Measurements from ENCODE around the gene L3MBTL4.
"Not testable (repeated sequence)": the region's sequence is repeated elsewhere in the genome, so short reads cannot be mapped to it uniquely, and the experiment has no call there.

L3MBTL4 gene

DNA sequence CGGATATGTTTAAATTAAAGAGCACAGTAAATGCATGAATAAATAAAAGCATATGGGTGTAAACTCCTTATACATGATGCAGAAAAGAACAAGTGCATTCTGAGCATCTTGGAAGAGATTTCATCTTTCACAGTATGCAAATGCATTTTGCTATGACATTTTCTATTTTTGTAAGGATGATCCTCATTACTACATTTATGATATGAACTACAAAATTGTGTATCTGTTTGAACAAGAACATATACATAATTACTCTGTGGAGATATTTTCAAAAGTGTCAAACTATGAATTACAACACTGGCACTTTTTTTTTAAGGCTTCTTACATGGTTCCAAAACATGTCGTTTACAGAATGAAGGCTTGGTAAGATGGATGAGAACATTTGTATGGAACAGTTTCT lies 335.3 kb downstream of the L3MBTL4 start:
- DNase-seq = no peak

DNA sequence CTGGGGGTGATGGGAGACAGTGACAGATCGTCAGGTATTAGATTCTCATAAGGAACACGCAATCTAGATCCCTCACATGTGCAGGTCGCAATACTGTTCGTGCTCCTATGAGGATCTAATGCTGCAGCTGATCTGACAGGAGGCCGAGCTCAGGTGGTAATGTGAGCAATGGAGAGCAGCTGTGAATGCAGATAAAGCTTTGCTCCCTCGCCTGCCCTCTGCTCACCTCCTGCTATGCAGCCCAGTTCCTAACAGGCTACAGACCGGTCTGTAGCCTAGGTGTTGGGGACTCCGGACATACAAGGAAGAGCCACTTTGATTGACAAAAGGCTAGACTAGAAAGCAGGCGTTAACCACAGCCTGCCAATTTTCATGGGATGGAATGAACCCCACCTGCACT lies 335.8 kb downstream of the L3MBTL4 start:
- DNase-seq = no peak

DNA sequence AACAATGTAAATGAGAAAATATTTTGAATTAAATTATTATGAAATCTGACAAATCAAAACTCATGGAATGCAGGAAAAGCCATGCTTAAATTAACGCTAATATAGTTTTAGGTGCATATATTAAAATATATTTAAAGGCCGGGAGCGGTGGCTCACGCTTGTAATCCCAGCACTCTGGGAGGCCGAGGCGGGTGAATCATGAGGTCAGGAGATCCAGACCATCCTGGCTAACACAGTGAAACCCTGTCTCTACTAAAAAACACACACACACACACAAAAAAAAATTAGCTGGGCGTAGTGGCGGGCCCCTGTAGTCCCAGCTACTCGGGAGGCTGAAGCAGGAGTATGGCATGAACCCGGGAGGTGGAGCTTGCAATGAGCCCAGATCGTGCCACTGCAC lies 342.3 kb downstream of the L3MBTL4 start:
- not testable (repeated sequence) for DNase-seq

DNA sequence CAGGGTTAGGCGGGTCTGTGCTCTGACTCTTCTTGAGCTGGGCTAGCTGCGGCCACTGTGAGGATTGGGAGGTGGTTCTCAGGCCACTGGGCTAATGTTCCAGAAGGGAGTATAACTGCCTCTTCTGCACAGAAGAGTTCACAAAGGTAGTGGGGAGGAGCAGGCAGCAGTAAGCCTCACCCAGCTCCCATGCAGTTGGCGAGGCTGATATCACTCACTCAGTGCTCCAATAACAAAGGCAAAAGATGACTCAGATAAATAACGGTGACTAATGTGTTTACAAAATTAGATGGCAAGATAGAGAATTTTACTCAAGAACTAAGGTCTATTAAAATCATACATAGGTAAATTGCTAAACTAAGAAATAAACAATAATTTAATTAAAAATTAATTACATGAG lies 345.2 kb downstream of the L3MBTL4 start:
- no peak for DNase-seq

- DNase-seq = no peak
These were observed 345.6 kb downstream of the L3MBTL4 start for GRCh38 chr18:6069103-6069502.

DNA sequence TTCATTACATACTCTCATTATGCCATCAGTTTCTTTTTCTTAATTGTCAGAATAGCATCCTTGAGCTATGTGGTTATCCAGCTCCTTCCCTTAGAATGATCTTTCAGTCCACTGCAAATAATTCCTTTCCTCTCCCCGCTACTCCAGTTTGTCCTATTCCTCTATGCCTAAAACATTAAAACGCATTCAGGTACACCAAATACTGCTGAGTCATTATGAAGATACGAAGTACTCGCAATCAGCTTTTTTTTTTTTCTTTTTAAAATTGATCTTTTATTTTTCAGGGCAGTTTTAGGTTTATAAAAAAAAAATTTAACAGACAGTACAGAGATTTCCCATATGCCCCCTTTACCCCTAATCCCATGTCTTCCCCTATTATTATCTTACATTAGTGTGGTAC lies 354.6 kb downstream of the L3MBTL4 start:
- no peak for DNase-seq

DNA sequence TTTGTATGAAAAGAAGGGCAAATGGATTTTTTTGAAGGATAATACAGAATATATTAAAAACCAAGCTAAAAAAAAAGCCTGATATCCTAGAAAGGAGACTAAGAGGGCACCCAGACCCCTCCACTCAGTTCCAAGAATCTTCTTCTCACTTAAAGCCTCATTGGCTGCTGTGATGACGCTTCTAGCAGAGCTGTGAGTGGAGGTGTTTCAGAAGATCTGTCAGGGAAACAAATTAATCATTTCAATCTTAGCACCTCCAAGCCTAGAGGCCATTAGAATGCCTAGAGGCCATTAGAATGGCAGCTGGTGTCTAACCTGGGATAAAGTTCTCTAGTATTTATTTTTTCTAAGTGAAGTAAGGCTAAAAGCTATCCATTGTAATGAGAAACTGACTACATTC lies 355.2 kb downstream of the L3MBTL4 start:
- DNase-seq = no peak

GRCh38 chr18:6058941-6059340 lies 355.8 kb downstream of the L3MBTL4 start:
- no peak for DNase-seq

GRCh38 chr18:6057604-6058003 lies 357.1 kb downstream of the L3MBTL4 start:
- DNase-seq = no peak

DNA sequence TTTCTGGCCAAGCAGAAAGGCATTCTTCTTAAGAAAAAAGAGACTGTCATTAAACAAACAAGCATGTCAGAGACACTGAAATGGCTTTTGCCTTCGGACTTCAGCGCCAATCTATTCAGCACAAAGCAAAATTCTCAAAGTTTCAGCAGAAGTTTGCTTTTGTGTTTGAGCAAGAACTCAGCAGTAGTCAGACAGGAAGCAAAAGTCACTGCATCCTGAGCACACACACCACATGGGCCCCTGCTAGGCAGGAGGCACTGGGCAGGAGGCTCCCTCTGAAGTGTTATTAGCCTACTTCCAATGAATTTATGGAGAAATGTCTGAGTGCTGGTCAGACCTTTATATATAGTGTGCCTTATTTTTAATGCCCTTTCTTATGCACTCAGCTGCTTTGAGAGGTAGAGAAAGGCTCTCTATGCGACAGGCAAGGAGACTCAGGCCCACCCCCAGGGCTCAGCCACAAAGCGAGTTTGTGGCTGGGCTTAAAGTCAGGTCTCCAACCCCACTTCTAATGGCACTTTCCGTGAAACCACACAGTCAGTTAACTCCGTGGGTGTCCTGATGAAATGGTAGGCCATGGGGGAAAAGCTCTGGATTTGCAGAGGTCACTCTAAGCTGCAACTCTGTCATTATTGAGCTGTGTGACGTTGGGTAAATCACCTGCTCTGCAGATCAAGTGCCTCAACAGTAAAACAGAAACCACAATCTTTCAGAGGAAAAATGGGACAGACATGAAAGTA lies 358.4 kb downstream of the L3MBTL4 start:
- no peak for DNase-seq

- DNase-seq = no peak
These were observed 359.0 kb downstream of the L3MBTL4 start for GRCh38 chr18:6055711-6056110.

DNA sequence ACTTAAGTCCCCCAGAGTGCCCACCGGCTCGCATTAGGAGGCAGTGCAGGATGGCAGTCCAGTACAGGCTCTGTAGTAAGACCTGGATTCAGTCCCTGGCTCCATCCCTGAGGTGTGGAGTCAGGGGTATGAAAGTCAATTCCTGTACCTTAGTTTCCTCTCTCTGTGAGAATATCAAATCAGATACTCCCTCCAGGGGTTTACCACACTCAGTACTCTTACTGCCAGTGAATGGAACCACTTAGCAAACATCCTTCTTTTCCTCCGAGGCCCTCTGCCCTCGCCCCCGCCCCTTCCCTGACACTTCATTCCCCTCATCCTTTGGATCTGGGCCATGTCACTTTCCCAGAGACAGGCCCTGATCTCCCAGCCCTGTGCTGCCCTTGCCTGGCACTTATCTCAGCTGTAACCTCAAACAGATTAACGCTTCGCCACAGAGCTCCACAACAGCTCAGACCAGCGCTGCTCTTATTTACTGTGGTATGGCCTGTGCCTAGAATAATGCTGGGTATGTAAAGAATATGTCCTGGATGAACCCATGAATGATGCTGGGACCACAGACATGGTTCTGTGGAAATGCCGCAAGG lies 360.4 kb downstream of the L3MBTL4 start:
- no peak for DNase-seq

- no peak for DNase-seq
These were observed 362.2 kb downstream of the L3MBTL4 start for GRCh38 chr18:6052449-6052913.

DNA sequence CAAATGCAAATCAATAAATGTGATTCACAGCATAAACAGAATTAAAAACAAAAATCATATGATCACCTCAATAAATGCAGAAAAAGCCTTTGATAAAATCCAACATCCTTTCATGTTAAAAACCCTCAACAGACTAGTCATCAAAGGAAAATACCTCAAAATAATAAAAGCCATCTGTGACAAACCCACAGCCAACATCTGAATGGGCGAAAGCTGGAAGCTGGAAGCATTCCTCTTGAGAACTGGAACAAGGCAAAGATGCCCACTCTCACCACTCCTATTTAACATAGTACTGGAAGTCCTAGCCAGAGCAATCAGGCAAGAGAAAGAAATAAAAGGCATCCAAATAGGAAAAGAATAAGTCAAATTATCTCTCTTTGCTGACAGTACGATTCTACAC lies 367.1 kb downstream of the L3MBTL4 start:
- not testable (repeated sequence) for DNase-seq

GRCh38 chr18:6044773-6045172 lies 369.9 kb downstream of the L3MBTL4 start:
- no peak for DNase-seq

- no peak for DNase-seq
These were observed 370.4 kb downstream of the L3MBTL4 start for GRCh38 chr18:6044319-6044718.

DNA sequence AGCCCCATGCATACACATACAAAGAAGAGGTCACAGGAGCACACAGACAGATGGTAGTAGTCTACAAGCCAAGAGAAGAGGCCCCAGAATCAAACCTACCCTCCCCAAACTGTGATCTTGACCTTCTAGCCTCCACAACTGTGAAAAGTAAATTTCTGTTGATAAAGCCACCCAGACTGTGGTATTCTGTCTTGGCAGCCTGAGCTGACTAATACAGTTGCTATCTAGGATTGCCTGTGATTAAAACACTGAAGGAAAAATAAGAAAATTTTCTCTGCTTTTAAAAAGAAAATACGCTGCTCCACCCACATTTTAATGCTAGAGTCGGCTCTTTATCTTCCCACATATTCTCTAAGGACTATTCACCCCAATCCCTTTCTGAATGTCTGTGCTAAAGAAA lies 375.7 kb downstream of the L3MBTL4 start:
- DNase-seq = no peak

DNA sequence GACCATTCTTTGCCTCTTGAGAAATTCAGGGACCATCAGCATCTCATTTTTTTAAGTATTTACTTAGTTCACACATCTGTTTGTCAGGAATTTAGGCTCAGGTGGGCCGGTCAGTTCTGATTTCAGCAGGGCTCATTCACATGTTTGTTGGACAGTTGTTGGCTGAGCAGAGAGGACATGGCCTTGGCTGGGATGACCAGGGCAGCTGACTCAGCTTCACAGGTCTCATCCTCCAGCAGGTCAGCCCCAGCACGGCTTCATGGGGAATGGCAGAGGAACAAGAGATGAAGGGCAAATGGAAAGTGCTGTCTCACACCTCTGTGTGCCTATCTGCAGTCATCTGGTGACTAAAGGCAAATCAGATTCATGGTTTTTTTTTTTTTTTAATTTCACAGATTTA lies 383.3 kb downstream of the L3MBTL4 start:
- DNase-seq = no peak

- no peak for DNase-seq
These were observed 383.7 kb downstream of the L3MBTL4 start for GRCh38 chr18:6031002-6031401.

DNA sequence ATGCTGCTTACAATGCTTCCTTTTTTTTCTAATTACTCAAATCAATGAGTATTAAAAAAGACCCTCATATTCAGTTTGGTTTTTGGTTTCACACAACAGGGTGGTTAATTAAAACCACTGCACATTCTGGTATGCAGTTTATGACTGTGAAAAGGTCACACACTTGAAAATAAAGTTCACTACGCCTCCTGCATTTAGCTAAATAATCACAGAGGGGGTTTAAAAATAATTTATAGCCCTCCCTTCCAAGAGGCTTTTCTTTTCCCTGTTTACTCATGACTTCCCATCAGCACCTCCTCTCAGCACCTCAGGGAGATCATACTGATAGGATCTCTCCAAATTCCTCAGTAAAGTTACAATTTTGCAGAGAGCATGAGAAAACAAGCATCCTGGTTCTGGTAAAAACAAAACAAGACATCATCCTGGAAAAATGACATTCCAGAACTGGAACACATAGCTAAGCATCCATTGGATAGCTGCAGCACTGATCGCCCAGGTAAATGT lies 389.9 kb downstream of the L3MBTL4 start:
- no peak for DNase-seq

DNA sequence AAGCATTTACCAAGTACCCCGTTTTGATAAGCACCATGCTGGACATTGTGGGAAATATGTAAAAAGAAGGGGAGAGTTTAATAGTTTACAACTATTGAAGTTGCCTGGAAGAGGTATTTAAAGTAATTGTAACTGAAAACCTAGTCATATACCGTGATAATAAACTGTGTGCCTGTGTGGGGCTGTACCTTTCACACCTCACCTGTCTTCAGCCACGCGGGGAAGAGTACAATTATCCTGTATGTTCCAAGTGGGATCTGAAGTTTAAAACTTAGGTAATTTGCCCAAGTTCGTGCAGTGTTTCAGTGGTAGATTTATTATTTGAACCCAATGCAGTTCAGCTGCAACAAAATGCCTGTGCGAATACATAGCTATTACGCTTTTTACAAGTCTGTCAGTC lies 391.2 kb downstream of the L3MBTL4 start:
- DNase-seq = no peak

DNA sequence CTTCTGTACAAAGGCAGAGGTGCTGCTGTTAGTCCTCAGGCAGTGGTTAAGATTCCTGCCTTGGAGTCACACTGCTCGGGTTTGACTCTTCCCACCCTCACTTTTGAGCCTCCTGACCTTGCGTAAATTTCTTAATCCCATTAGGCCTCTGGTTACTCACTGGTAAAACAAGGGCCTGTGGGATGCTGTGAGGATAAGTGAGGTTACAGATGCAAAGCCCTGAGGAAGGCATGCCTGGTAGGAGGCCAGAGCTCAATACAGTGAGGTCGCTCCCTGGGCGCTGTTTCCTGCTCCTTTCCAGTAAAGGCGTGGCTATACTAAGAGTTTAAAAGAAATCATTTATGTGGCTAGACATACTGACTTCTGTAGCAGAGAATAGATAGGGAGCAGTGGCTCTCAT lies 391.9 kb downstream of the L3MBTL4 start:
- no peak for DNase-seq

DNA sequence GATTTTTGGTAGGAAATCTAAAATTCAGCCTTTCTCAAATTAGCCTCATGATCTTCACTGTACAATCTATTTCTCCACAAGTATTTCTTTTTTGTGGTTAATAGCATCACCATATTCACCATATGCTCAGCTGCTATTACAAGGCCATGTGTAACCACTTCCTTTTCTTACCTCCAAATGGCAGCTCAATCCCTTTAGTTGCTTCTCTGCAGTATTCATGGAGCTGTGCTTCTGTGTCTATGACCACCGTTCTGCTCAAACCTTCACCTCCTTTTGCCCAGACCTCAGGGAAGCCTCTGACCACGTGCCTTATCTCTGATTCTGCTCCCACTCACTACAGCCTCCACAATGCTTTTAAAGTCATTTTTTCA lies 392.7 kb downstream of the L3MBTL4 start:
- DNase-seq = no peak

GRCh38 chr18:6021306-6022073 lies 393.2 kb downstream of the L3MBTL4 start:
- no peak for DNase-seq

Data from stimulated activated CD4-positive, alpha-beta T cell treated with anti-CD3 and anti-CD28 coated beads, Interleukin-12 subunit alpha, Interleukin-12 subunit beta, amount 100 ng/mL, for 4 hours (primary cell).